Measurements from ENCODE around the gene AFMID. TPM values are rescaled to one million over a fixed set of nuclear protein-coding genes. Genes with fewer than 3 reads are reported as not detected.

AFMID gene
- total RNA-seq, 4 donors from 2014 or later = 21.3 to 36.9 (median 33.5) TPM

DNA sequence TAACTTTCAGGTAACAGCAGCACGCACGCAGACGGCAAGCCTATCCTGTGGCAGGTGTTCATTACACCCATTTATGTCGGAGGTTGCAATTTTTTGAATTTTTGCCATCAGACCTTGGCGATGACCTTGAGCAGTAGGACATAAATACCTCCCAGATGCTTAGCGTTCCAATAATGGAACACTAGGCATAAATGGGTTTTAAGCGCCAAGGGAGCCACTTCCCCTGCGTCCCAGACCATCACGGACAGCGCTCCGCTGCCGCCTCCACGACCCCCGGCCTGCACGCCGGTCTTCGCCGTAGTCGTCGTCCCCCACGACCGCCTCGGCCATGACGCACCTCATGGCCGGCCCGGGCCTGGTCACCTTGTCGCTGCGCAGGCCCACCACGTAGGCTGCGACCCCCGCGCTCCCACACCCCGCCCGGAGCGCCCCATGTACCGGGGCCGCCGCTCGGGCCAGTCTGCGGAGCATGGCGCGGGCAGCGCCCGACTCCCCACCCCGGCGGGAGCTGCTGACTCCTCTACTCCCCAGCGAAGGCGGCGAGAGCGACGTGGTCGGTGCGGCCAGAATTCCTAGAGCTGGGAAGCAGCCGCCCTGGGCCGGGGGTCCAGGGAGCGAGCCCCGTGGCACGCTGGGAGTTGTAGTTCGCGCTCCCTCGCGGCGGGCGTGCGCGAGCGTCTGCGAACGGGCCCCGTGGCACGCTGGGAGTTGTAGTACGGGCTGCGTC lies 66.9 kb downstream of the AFMID start:
- peak; percentile 80 to 85 for DNase-seq
- TF ChIP-seq, protein P1, sequence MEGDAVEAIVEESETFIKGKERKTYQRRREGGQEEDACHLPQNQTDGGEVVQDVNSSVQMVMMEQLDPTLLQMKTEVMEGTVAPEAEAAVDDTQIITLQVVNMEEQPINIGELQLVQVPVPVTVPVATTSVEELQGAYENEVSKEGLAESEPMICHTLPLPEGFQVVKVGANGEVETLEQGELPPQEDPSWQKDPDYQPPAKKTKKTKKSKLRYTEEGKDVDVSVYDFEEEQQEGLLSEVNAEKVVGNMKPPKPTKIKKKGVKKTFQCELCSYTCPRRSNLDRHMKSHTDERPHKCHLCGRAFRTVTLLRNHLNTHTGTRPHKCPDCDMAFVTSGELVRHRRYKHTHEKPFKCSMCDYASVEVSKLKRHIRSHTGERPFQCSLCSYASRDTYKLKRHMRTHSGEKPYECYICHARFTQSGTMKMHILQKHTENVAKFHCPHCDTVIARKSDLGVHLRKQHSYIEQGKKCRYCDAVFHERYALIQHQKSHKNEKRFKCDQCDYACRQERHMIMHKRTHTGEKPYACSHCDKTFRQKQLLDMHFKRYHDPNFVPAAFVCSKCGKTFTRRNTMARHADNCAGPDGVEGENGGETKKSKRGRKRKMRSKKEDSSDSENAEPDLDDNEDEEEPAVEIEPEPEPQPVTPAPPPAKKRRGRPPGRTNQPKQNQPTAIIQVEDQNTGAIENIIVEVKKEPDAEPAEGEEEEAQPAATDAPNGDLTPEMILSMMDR (IDR thresholded peaks at IDR 0.05) = no peak
- peak in 1 of 2 donors; percentile 66 for TF ChIP-seq POLR2A (IDR thresholded peaks at IDR 0.05)
- Histone ChIP-seq H3K4me3 (replicated peaks in 1 of 3) (peak overlapping the region; percentile 54 to 96 (median 75)), H3K9me3 (no peaks in the 10 kb centered on the region), H3K4me1 (peaks cover 0 to 29% of the 10 kb centered on the region in 2 donors), H3K27me3 (no peaks in the 10 kb centered on the region), H3K36me3 (no peaks in the 10 kb centered on the region), H3K27ac (peak overlapping the region; percentile 14 to 92 (median 89))
- WGBS, 2 donors = 3 to 4% methylated on average over 40 to 41 of the region's 73 CpGs
- intact Hi-C loops (cut with DNase I) = loop anchor here (5.0 kb wide), 1 partner anchor 168 kb away; no protein-coding TSS in a partner anchor

DNA sequence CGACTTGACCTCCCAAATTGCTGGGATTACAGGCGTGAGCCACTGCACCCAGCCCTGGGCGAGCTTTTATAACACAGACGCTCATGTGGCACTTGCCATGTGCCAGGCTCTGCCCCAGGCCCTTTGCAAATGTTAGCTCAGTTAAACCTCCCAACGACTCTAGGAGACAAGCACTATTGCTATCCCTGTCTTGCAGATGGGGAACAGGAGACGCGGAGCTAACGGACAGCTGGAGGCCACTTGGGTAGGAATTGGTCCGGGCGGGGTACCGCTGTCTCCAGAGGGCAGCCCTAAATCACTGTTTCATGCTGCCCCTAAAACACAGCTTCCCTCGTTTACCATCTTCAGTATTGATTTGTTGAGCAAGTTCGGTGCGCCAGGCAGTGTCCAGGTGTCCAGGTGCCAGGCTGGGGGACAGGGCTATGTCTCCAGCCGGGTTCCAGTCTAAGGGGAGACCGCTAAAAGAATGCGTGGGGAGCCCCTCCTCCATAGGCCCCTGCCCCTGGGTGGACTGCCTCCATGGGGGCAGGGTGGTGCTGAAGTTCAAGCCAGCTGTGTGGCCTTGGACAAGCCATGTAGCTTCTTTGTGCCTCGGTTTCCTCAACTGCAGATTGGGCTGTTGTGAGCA lies 68.0 kb downstream of the AFMID start:
- peaks cover 0 to 29% of the 10 kb centered on the region in 2 donors for H3K4me1 ChIP-seq
- DNase-seq = no peak
- no peaks in the 10 kb centered on the region for H3K27me3 ChIP-seq
- TF ChIP-seq POLR2A (IDR thresholded peaks at IDR 0.05) = no peak
- TF ChIP-seq, protein P1 (IDR thresholded peaks at IDR 0.05) = no peak
- no peak overlapping the region for H3K4me3 ChIP-seq (replicated peaks in 1 of 3)
- no peak overlapping the region for H3K27ac ChIP-seq
- intact Hi-C loops (cut with DNase I) = no loop called here
- H3K9me3 ChIP-seq = no peaks in the 10 kb centered on the region
- H3K36me3 ChIP-seq = no peaks in the 10 kb centered on the region
- WGBS, 2 donors = 90 to 92% methylated on average over 16 to 18 of the region's 18 CpGs

DNA sequence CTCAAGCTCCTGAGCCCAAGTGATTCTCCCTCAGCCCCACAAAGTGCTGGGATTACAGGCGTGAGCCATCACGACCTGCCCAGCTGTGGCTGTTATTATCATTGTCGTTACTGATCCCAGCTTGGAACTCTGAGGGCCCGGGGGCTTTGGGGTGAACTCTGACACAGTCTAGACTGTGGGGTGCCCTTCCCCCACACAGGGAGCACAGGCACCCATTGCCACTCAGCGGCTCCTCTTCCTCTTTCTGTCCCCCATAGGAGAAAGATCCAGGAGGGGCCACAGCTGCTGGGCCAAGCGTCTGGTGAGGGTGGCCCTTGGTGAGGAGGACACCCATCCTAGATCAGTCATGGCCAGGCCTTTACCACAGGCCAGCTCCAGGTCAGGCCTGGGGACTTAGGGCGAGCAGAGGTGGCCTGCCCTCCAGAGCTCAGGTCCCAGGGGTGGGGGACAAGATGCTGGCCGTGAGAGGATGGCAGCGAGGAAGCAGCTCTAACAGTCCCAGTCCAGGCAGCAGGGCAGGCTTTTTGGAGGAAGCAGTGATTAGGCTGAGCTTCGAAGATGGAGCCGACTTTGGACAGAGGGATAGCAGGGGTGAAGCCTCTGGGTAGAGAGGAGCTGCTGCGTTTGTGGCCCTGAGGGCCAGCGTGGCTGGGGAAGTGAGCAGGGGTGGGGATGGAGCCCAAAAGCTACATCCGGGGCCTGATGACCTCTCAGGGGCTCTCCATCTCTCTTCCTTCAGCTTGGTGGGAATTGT lies 69.0 kb downstream of the AFMID start:
- no peak overlapping the region for H3K4me3 ChIP-seq (replicated peaks in 1 of 3)
- TF ChIP-seq, protein P1 (IDR thresholded peaks at IDR 0.05) = no peak
- TF ChIP-seq POLR2A (IDR thresholded peaks at IDR 0.05) = no peak
- intact Hi-C loops (cut with DNase I) = no loop called here
- H3K27ac ChIP-seq = no peak overlapping the region
- no peaks in the 10 kb centered on the region for H3K27me3 ChIP-seq
- H3K9me3 ChIP-seq = no peaks in the 10 kb centered on the region
- no peaks in the 10 kb centered on the region for H3K36me3 ChIP-seq
- peaks cover 0 to 22% of the 10 kb centered on the region in 2 donors for H3K4me1 ChIP-seq
- 76 to 79% methylated on average over 13 of the region's 14 CpGs for WGBS, 2 donors
- no peak for DNase-seq

DNA sequence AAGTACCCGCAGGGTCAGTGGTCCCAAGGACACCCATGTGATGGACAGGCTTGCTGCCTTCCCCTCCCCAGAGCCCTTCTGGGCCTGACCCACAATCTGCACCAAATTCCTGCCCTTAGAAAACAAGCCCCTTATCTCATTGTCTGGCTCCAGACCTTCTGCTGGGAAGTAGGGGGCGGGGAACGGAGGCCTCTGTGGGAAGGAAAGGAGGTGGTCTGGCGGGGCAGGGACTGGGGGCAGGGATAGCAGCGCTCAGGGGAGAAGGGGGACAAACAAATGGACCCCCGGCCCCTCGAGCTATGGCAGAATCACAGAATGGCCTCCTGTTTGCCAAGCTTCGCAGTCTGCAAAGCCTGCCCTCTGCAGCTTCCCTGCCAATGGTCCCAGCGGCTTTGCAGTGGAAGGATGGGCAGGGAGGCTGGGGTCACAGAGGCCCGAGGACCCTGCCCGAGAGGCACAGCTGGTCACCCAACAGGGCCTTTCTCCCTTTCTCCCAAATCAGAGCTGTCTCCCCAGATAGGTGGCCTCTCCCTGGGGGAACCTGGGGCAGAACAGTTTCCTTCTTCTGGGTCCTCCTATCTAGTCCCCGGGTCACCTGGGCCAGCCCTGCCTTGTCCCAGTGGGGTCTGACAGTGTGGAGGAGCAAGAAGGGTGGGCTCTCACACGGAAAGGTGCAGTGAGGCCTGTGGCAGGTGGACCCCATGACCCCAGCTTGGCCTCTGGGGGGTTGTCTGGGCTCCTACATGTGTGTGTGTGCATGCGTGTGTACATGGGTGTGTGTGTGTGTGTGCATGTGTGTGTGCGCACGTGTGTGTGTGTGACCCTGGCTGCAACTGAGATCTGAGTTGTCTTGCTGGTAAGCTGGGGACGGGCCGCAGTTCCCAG lies 69.8 kb downstream of the AFMID start:
- intact Hi-C loops (cut with DNase I) = no loop called here
- Histone ChIP-seq H3K4me3 (replicated peaks in 1 of 3) (no peak overlapping the region), H3K36me3 (no peaks in the 10 kb centered on the region), H3K4me1 (peaks cover 0 to 16% of the 10 kb centered on the region in 2 donors), H3K9me3 (no peaks in the 10 kb centered on the region), H3K27me3 (no peaks in the 10 kb centered on the region), H3K27ac (no peak overlapping the region)
- WGBS, 2 donors = 67 to 77% methylated on average over 12 to 18 of the region's 18 CpGs
- no peak for DNase-seq
- TF ChIP-seq, protein P1 (IDR thresholded peaks at IDR 0.05) = no peak
- TF ChIP-seq POLR2A (IDR thresholded peaks at IDR 0.05) = no peak

Small RNA genes within 50 kb of the gene (small RNA-seq; reads per million reads assigned to genes)
- not detected for gene AC087645.1

Other genes starting within 250 kb of the AFMID start
- 10 to 100 TPM in 3 of 4 donors, 1 to 10 TPM in 1; 9.1 to 32.7 (median 14.3) TPM for gene TNRC6C, start 228.7 kb upstream of the AFMID start, total RNA-seq
- gene TMC6, start 58.6 kb upstream of the AFMID start, total RNA-seq = 10 to 100 TPM in 3 of 4 donors, 1 to 10 TPM in 1; 10.0 to 22.8 (median 20.4) TPM
- gene TMC8, start 56.6 kb upstream of the AFMID start, total RNA-seq = 1 to 10 TPM; 1.4 to 4.7 (median 1.9) TPM
- gene C17orf99, start 41.0 kb upstream of the AFMID start, total RNA-seq = not detected
- 10 to 100 TPM; 47.9 to 83.8 (median 70.7) TPM for gene SYNGR2, start 18.8 kb upstream of the AFMID start, total RNA-seq
- gene TK1, start 310 bp upstream of the AFMID start, total RNA-seq = 1 to 10 TPM; 1.1 to 2.7 (median 1.9) TPM
- gene BIRC5, start 26.9 kb downstream of the AFMID start, total RNA-seq = under 1 TPM in 3 of 4 donors, not detected in 1; 0.11 to 0.83 (median 0.13) TPM
- gene TMEM235, start 44.3 kb downstream of the AFMID start, total RNA-seq = not detected
- 100 to 1,000 TPM in 1 of 4 donors, 10 to 100 TPM in 2, 1 to 10 TPM in 1; 9.2 to 110 (median 33.3) TPM for gene SOCS3, start 172.7 kb downstream of the AFMID start, total RNA-seq
- 10 to 100 TPM; 41.2 to 87.2 (median 69.1) TPM for gene PGS1, start 191.3 kb downstream of the AFMID start, total RNA-seq